GM12878 (cell line): Measurements from ENCODE around the gene C9orf50.

Experiments used
- BHLHE40 ChIP-seq, 2 experiments: fragments of 450-650 bp in 1 of 2; IDR thresholded peaks; 2 replicates each; pipeline ENCODE4 v1.6.1; 2011 to 2017; ENCODE audit warnings: low read depth in 2 of 2, borderline replicate concordance in 1 of 2, improper control_type of control experiment in 1 of 2, low read length in 1 of 2, mild to moderate bottlenecking in 1 of 2
- CBFB ChIP-seq: IDR thresholded peaks from 2 replicates; pipeline ENCODE4 v1.6.1; 2016; ENCODE audit warnings: antibody characterized with exemption, low read depth
- CEBPB ChIP-seq, 2 experiments: fragments of 150-350 bp in 1 of 2; IDR thresholded peaks; 2 replicates each; pipeline ENCODE4 v1.6.1; 2012 to 2014; ENCODE audit warnings: low read depth in 2 of 2, low read length in 2 of 2, borderline replicate concordance in 1 of 2, inconsistent platforms in 1 of 2
- E4F1 ChIP-seq: fragments of 450-650 bp; IDR thresholded peaks from 2 replicates; pipeline ENCODE4 v1.6.1; 2018; ENCODE audit warnings: borderline replicate concordance, mild to moderate bottlenecking; ENCODE audit not compliant: partially characterized antibody
- GABPA ChIP-seq: IDR thresholded peaks from 2 replicates; pipeline ENCODE4 v1.6.1; 2014; ENCODE audit warnings: antibody characterized with exemption, low read depth, mild to moderate bottlenecking, inconsistent platforms
- RAD21 ChIP-seq: IDR thresholded peaks from 2 replicates; pipeline ENCODE4 v1.6.1; 2011; ENCODE audit warnings: mild to moderate bottlenecking, low read depth, low read length, moderate library complexity; ENCODE audit not compliant: insufficient read depth
- SMC3 ChIP-seq: IDR thresholded peaks from 2 replicates; pipeline ENCODE4 v1.6.1; 2011; ENCODE audit warnings: low read length, improper control_type of control experiment, borderline replicate concordance
- ZNF687 ChIP-seq: fragments of 450-650 bp; IDR thresholded peaks from 2 replicates; pipeline ENCODE4 v1.6.1; 2017; ENCODE audit warnings: mild to moderate bottlenecking, moderate library complexity
- TF ChIP-seq, protein P1 (sequence below), 3 experiments: IDR thresholded peaks in 2 of 3; conservative IDR thresholded peaks in 1 of 3; 2 replicates each; pipeline ENCODE4 v1.5.1; 2011; ENCODE audit warnings: low read depth in 3 of 3, low read length in 3 of 3, mild to moderate bottlenecking in 3 of 3, control low read depth in 2 of 3, moderate library complexity in 2 of 3, inconsistent platforms in 1 of 3, mixed read lengths in 1 of 3; ENCODE audit not compliant: control insufficient read depth in 2 of 3, insufficient read depth in 1 of 3; ENCODE audit errors: extremely low read depth in 1 of 3
- TF ChIP-seq, protein P2 (sequence below): IDR thresholded peaks from 2 replicates; pipeline ENCODE4 v1.6.1; 2012; ENCODE audit warnings: low read length, inconsistent platforms

DNA sequence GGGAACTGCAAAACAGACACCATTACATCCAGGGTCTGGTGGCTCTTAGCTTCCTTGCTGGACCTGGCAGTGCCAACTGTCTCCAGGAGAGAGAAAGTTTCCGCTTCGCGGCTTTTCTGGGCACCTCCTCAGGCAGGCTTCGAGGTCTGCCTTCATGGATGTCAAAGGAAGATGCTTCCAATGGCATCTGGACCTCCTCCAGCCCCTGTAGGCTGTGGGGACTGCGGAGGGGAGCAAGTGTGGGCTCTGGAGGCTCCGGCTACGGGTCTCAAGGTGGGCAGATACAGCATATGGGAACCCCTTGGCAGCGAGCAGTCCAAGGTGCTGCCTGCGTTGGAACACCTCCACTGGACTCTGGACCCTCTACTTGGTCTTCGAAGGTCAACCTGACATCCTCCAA lies 6.0 kb downstream of the C9orf50 start:
- TF ChIP-seq, protein P1, sequence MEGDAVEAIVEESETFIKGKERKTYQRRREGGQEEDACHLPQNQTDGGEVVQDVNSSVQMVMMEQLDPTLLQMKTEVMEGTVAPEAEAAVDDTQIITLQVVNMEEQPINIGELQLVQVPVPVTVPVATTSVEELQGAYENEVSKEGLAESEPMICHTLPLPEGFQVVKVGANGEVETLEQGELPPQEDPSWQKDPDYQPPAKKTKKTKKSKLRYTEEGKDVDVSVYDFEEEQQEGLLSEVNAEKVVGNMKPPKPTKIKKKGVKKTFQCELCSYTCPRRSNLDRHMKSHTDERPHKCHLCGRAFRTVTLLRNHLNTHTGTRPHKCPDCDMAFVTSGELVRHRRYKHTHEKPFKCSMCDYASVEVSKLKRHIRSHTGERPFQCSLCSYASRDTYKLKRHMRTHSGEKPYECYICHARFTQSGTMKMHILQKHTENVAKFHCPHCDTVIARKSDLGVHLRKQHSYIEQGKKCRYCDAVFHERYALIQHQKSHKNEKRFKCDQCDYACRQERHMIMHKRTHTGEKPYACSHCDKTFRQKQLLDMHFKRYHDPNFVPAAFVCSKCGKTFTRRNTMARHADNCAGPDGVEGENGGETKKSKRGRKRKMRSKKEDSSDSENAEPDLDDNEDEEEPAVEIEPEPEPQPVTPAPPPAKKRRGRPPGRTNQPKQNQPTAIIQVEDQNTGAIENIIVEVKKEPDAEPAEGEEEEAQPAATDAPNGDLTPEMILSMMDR (IDR thresholded peaks at IDR 0.05 in 2 of 3, conservative IDR thresholded peaks at IDR 0.05 in 1 of 3; ENCODE audit: control insufficient read depth in 2 of 3, extremely low read depth in 1 of 3, insufficient read depth in 1 of 3, low read depth in 3 of 3, low read length in 3 of 3): no peak
- no peak for TF ChIP-seq CEBPB (IDR thresholded peaks at IDR 0.05; ENCODE audit: borderline replicate concordance in 1 of 2, low read depth in 2 of 2, low read length in 2 of 2)
- no peak for TF ChIP-seq SMC3
- no peak for TF ChIP-seq ZNF687
- TF ChIP-seq RAD21: no peak
- TF ChIP-seq GABPA: no peak
- TF ChIP-seq CBFB: no peak
- TF ChIP-seq, protein P2, sequence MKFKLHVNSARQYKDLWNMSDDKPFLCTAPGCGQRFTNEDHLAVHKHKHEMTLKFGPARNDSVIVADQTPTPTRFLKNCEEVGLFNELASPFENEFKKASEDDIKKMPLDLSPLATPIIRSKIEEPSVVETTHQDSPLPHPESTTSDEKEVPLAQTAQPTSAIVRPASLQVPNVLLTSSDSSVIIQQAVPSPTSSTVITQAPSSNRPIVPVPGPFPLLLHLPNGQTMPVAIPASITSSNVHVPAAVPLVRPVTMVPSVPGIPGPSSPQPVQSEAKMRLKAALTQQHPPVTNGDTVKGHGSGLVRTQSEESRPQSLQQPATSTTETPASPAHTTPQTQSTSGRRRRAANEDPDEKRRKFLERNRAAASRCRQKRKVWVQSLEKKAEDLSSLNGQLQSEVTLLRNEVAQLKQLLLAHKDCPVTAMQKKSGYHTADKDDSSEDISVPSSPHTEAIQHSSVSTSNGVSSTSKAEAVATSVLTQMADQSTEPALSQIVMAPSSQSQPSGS: no peak
- no peak for TF ChIP-seq BHLHE40 (IDR thresholded peaks at IDR 0.05; ENCODE audit: borderline replicate concordance in 1 of 2, low read depth in 2 of 2, low read length in 1 of 2)
- no peak for TF ChIP-seq E4F1
